HG02970 (cell line): ENCODE data around the gene UPK3BL1.
"Not testable (repeated sequence)": the region's sequence is repeated elsewhere in the genome, so short reads cannot be mapped to it uniquely, and the experiment has no call there.

Experiments used
- ATAC-seq: cut with Tn5 transposase; IDR thresholded peaks from one replicate; pipeline ENCODE4 v1.9.1; 2021; ENCODE audit warnings: mild to moderate bottlenecking, moderate library complexity, moderate number of reproducible peaks; ENCODE audit not compliant: unreplicated experiment, low FRiP score

The UPK3BL1 gene

GRCh38 chr7:102634299-102634698 is 8.3 kb downstream of the UPK3BL1 start:
- not testable (repeated sequence) for ATAC-seq

- ATAC-seq = not testable (repeated sequence)
Observed at GRCh38 chr7:102630622-102631021, 12.0 kb downstream of the UPK3BL1 start.

- ATAC-seq = not testable (repeated sequence)
Observed at GRCh38 chr7:102627271-102627904, 15.2 kb downstream of the UPK3BL1 start.

GRCh38 chr7:102618122-102618521 is 24.5 kb downstream of the UPK3BL1 start:
- ATAC-seq = not testable (repeated sequence)

GRCh38 chr7:102616507-102617125 is 26.0 kb downstream of the UPK3BL1 start, which contains the start of gene RASA4:
Gene RASA4 (minus strand): TSS chr7:102616756. CDS start chr7:102616689, 67 bp downstream.
- ATAC-seq = peak; percentile 69

- not testable (repeated sequence) for ATAC-seq
Observed at GRCh38 chr7:102615930-102616329, 26.7 kb downstream of the UPK3BL1 start.

GRCh38 chr7:102614873-102615272 is 27.7 kb downstream of the UPK3BL1 start:
- not testable (repeated sequence) for ATAC-seq

GRCh38 chr7:102614346-102614697 is 28.3 kb downstream of the UPK3BL1 start:
- ATAC-seq = peak; percentile 3

GRCh38 chr7:102613575-102614345 is 28.8 kb downstream of the UPK3BL1 start:
- peak; percentile 31 for ATAC-seq

GRCh38 chr7:102611675-102612325 is 30.8 kb downstream of the UPK3BL1 start:
- not testable (repeated sequence) for ATAC-seq

- ATAC-seq = peak; percentile 33
Observed at GRCh38 chr7:102611013-102611674, 31.4 kb downstream of the UPK3BL1 start.

- not testable (repeated sequence) for ATAC-seq
Observed at GRCh38 chr7:102610441-102610840, 32.1 kb downstream of the UPK3BL1 start.

GRCh38 chr7:102609734-102610133 is 32.9 kb downstream of the UPK3BL1 start:
- ATAC-seq = not testable (repeated sequence)

GRCh38 chr7:102606848-102607247 is 35.7 kb downstream of the UPK3BL1 start:
- not testable (repeated sequence) for ATAC-seq

- ATAC-seq = not testable (repeated sequence)
Observed at GRCh38 chr7:102604431-102605145, 38.0 kb downstream of the UPK3BL1 start.

GRCh38 chr7:102602317-102602716 is 40.3 kb downstream of the UPK3BL1 start:
- ATAC-seq = not testable (repeated sequence)

GRCh38 chr7:102599699-102600098 is 42.9 kb downstream of the UPK3BL1 start:
- not testable (repeated sequence) for ATAC-seq

GRCh38 chr7:102596036-102596435 is 46.6 kb downstream of the UPK3BL1 start:
- ATAC-seq = not testable (repeated sequence)

- peak; percentile 56 for ATAC-seq
Observed at GRCh38 chr7:102593637-102594334, 48.8 kb downstream of the UPK3BL1 start.
